Measurements from ENCODE around the gene EPC1.

The EPC1 gene

DNA sequence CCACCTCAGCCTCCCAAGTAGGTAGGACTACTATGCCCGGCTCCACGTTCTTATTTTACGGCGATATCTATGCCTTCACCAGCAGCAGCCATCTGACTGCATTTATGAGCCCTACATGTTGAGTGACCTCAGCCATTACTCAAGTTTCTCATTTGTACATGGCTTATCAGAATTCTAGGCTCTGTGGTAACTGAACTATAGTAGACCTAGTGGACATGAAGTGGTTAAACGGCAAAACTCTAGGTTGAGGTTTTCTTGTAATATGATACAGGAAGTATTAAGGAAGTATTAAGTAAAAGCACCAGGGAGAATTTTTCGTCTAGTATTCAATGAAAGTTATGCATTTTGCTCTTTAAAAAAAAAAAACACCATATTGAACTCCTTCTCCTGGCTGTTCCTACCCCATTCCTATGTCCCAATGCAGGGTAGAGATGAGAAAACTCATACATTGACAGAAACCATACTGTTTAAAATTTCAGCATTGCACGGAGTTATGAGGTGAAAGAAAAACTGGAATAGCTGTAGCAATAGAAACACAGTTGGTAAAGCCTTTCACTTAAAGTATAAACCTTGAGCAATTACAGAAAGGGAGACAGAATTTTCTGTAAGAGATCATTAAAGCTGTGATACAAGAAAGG, 39.8 kb upstream of the EPC1 start:
- DNase-seq = no peak
- Mint-ChIP-seq H3K36me3 (ENCODE audit: low read depth) (no peaks in the 10 kb centered on the region), H3K27ac (no peak overlapping the region), H3K27me3 (ENCODE audit: low read depth, poor library complexity) (peaks cover 7% of the 10 kb centered on the region), H3K9me3 (no peaks in the 10 kb centered on the region), H3K4me1 (no peaks in the 10 kb centered on the region), H3K4me3 (no peak overlapping the region)
- TF ChIP-seq, protein P1, sequence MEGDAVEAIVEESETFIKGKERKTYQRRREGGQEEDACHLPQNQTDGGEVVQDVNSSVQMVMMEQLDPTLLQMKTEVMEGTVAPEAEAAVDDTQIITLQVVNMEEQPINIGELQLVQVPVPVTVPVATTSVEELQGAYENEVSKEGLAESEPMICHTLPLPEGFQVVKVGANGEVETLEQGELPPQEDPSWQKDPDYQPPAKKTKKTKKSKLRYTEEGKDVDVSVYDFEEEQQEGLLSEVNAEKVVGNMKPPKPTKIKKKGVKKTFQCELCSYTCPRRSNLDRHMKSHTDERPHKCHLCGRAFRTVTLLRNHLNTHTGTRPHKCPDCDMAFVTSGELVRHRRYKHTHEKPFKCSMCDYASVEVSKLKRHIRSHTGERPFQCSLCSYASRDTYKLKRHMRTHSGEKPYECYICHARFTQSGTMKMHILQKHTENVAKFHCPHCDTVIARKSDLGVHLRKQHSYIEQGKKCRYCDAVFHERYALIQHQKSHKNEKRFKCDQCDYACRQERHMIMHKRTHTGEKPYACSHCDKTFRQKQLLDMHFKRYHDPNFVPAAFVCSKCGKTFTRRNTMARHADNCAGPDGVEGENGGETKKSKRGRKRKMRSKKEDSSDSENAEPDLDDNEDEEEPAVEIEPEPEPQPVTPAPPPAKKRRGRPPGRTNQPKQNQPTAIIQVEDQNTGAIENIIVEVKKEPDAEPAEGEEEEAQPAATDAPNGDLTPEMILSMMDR (IDR thresholded peaks at IDR 0.05) = no peak

DNA sequence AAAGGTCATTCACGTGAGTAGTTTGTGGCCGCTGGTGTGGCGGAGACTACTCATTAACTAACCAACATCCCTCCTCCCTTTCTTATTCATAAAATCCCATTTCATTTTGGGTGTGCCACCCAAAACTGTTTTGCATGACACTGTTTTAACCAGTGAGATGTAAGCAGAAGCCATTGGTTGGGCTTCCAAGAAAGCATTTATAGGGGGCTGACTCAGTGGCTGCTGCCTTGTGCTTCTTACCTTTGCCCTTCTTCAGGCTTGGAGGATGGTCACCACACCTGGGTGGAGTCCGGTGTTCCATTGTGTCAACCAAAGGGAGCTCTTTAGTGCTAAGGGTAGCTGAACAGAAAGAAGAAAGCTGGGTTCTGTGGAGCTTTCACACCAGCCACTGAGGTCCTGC, 37.2 kb upstream of the EPC1 start:
- H3K4me3 Mint-ChIP-seq = no peak overlapping the region
- TF ChIP-seq, protein P1 (IDR thresholded peaks at IDR 0.05) = no peak

GRCh38 chr10:32381165-32381564, 34.2 kb upstream of the EPC1 start:
- Mint-ChIP-seq H3K9me3 (no peaks in the 10 kb centered on the region), H3K4me3 (no peak overlapping the region), H3K36me3 (ENCODE audit: low read depth) (no peaks in the 10 kb centered on the region), H3K27me3 (ENCODE audit: low read depth, poor library complexity) (peaks cover 6% of the 10 kb centered on the region), H3K27ac (no peak overlapping the region), H3K4me1 (no peaks in the 10 kb centered on the region)
- TF ChIP-seq, protein P1 (IDR thresholded peaks at IDR 0.05) = no peak
- no peak for DNase-seq

More for the DNA sequence above, 37.2 kb upstream of the EPC1 start:
- no peak for DNase-seq
- H3K27ac Mint-ChIP-seq = peak overlapping the region; percentile 62
- no peaks in the 10 kb centered on the region for H3K36me3 Mint-ChIP-seq (ENCODE audit: low read depth)
- no peaks in the 10 kb centered on the region for H3K9me3 Mint-ChIP-seq
- no peaks in the 10 kb centered on the region for H3K4me1 Mint-ChIP-seq
- peaks cover 11% of the 10 kb centered on the region for H3K27me3 Mint-ChIP-seq (ENCODE audit: low read depth, poor library complexity)

- peak; percentile 5 for DNase-seq
- Mint-ChIP-seq H3K9me3 (peaks cover 6% of the 10 kb centered on the region), H3K36me3 (ENCODE audit: low read depth) (peaks cover 6% of the 10 kb centered on the region), H3K4me3 (no peak overlapping the region), H3K27ac (no peak overlapping the region), H3K27me3 (ENCODE audit: low read depth, poor library complexity) (peaks cover 6% of the 10 kb centered on the region), H3K4me1 (no peaks in the 10 kb centered on the region)
- TF ChIP-seq, protein P1 (IDR thresholded peaks at IDR 0.05) = no peak
Measured at GRCh38 chr10:32379950-32380551, 33.1 kb upstream of the EPC1 start.

DNA sequence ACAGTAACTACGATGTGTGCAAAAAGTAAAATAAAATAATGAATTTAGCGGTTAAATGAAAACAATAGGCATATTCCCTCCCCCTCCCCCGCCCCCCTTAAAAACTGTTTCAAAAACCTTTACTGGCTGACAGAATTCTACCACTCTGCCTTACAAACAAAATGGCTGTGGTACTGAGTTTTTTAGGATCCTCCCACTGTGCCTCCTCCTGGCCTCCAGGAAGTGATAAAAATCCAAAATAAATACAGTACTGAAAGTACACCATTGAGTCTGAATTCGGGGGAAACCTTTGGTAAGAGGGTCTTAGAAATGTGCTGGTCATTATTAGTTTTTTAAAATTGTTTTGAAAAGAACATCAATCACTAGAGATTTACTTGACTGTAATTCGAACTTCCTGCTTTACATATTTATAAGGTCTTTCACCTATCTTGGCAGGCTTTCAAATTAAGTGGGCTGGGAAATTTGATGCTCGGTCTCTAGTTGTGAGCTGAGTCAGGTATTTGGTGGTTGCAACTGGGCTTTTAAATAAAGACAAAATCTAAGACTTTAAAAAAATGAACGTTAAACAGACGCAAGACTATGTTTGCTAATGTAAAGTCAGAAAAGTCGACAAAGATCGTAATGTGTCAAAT, 32.5 kb upstream of the EPC1 start:
- Mint-ChIP-seq H3K9me3 (peaks cover 12% of the 10 kb centered on the region), H3K4me1 (no peaks in the 10 kb centered on the region), H3K27me3 (ENCODE audit: low read depth, poor library complexity) (peaks cover 6% of the 10 kb centered on the region), H3K4me3 (no peak overlapping the region), H3K27ac (no peak overlapping the region), H3K36me3 (ENCODE audit: low read depth) (peaks cover 12% of the 10 kb centered on the region)
- TF ChIP-seq, protein P1 (IDR thresholded peaks at IDR 0.05) = no peak
- DNase-seq = peak; percentile 13

Data from nephron progenitor cell (in vitro differentiated cells).